Esophagus muscularis mucosa (tissue), 4 donors: ENCODE data around the gene MYZAP. TPM values are rescaled to one million over a fixed set of nuclear protein-coding genes. Genes with fewer than 3 reads are reported as not detected.

Experiments used
- DNase-seq: peaks from one replicate; pipeline ENCODE4 v3.0.0-alpha.2; 2017; ENCODE audit errors: extremely low spot score
- H3K27ac ChIP-seq, 4 donors: fragments of 200-600 bp; sonication (generic); replicated peaks in 1 of 4; 1 replicate in 3 of 4; 2 replicates in 1 of 4; pipeline ENCODE4 v1.5.1; 2016 to 2019; ENCODE audit warnings: mild to moderate bottlenecking in 1 of 4
- H3K27me3 ChIP-seq, 4 donors: fragments of 200-600 bp; sonication (generic); one replicate each; pipeline versions ENCODE4 v1.5.1 to v1.6.0; 2016 to 2019
- H3K36me3 ChIP-seq, 4 donors: fragments of 200-600 bp; sonication (generic); one replicate each; pipeline ENCODE4 v1.5.1; 2016 to 2019
- H3K4me1 ChIP-seq, 4 donors: fragments of 200-600 bp; sonication (generic); one replicate each; pipeline ENCODE4 v1.5.1; 2016 to 2019
- H3K4me3 ChIP-seq, 4 donors: fragments of 200-600 bp; sonication (generic); 1 replicate in 2 of 4; 2 replicates in 2 of 4; pipeline ENCODE4 v1.5.1; 2016 to 2019; ENCODE audit warnings: mild to moderate bottlenecking in 4 of 4, moderate library complexity in 1 of 4
- H3K9me3 ChIP-seq, 4 donors: fragments of 200-600 bp; sonication (generic); 1 replicate in 3 of 4; 2 replicates in 1 of 4; pipeline ENCODE4 v1.5.1; 2016 to 2019
- CTCF ChIP-seq, 3 experiments: fragments of 200-600 bp in 2 of 3; fragments of 450-650 bp in 1 of 3; sonication (generic) in 2 of 3; IDR thresholded peaks; one replicate each; pipeline ENCODE4 v1.5.1; 2017 to 2019; ENCODE audit warnings: antibody characterized with exemption in 3 of 3, mild to moderate bottlenecking in 2 of 3, moderate library complexity in 1 of 3
- EP300 ChIP-seq: sonication (generic); formaldehyde crosslinking; IDR thresholded peaks from one replicate; pipeline ENCODE4 v1.6.1; 2017; ENCODE audit warnings: antibody characterized with exemption
- POLR2A ChIP-seq: fragments of 450-650 bp; IDR thresholded peaks from one replicate; pipeline ENCODE4 v1.6.1; 2017; ENCODE audit warnings: antibody characterized with exemption, moderate library complexity, mild to moderate bottlenecking, low read depth
- POLR2AphosphoS5 ChIP-seq, 2 donors: sonication (generic); formaldehyde crosslinking; IDR thresholded peaks; one replicate each; pipeline ENCODE4 v1.6.1; 2017; ENCODE audit warnings: antibody characterized with exemption in 2 of 2
- WGBS: methylation state at CpG from one replicate; pipeline ENCODE4 v1.1.5; 2018; 5-methylcytosine and 5-hydroxymethylcytosine counted together
- intact Hi-C: fragments of 100-400 bp; cut with DNase I; formaldehyde crosslinking; loops from one replicate; pipeline ENCODE4 v1.15.1; 2023
- total RNA-seq, 4 donors: library from RNA; depleted of rRNA; stranded (reverse); fragments of >200 nt; gene quantifications; one replicate each; pipeline versions ENCODE4 v1.1.0 to v1.2.1, GENCODE V29; 2016

The MYZAP gene
- total RNA-seq, 4 donors from 2014 or later, result 192 to 274 (median 234) TPM

GRCh38 chr15:57703387-57703786 is 111.7 kb downstream of the MYZAP start:
- H3K27ac ChIP-seq, result no peak overlapping the region
- intact Hi-C loops, result no loop called here
- TF ChIP-seq POLR2A (no peak), POLR2AphosphoS5 (IDR thresholded peaks at IDR 0.05) (no peak), CTCF (IDR thresholded peaks at IDR 0.05) (no peak), EP300 (no peak)
- H3K4me1 ChIP-seq, result peaks cover 0 to 18% (median 16%) of the 10 kb centered on the region in 4 donors
- DNase-seq, result no peak
- H3K36me3 ChIP-seq, result no peaks in the 10 kb centered on the region
- H3K4me3 ChIP-seq, result no peak overlapping the region
- H3K27me3 ChIP-seq, result no peaks in the 10 kb centered on the region
- WGBS, result 38% methylated on average over 2 of the region's 2 CpGs
- no peaks in the 10 kb centered on the region for H3K9me3 ChIP-seq

GRCh38 chr15:57704441-57704840 is 112.7 kb downstream of the MYZAP start:
- Histone ChIP-seq H3K4me1 (peaks cover 4 to 28% (median 27%) of the 10 kb centered on the region in 4 donors), H3K27me3 (no peaks in the 10 kb centered on the region), H3K9me3 (no peaks in the 10 kb centered on the region), H3K4me3 (no peak overlapping the region), H3K27ac (no peak overlapping the region), H3K36me3 (peaks cover 0 to 7% (median 3%) of the 10 kb centered on the region in 4 donors)
- intact Hi-C loops, result no loop called here
- WGBS, result 93% methylated on average over 3 of the region's 3 CpGs
- TF ChIP-seq POLR2AphosphoS5 (IDR thresholded peaks at IDR 0.05), result no peak
- TF ChIP-seq EP300, result no peak
- TF ChIP-seq CTCF (IDR thresholded peaks at IDR 0.05), result no peak
- TF ChIP-seq POLR2A, result no peak
- DNase-seq, result no peak

- H3K27me3 ChIP-seq, result no peaks in the 10 kb centered on the region
- H3K27ac ChIP-seq, result peak overlapping the region; percentile 94 to 97 (median 96)
- peaks cover 11 to 42% (median 41%) of the 10 kb centered on the region in 4 donors for H3K4me1 ChIP-seq
- no peaks in the 10 kb centered on the region for H3K9me3 ChIP-seq
- WGBS, result 77% methylated on average over 12 of the region's 12 CpGs
- peak overlapping the region; percentile 73 to 95 (median 89) for H3K4me3 ChIP-seq
- DNase-seq, result no peak
- intact Hi-C loops, result no loop called here
- H3K36me3 ChIP-seq, result peaks cover 9 to 21% (median 16%) of the 10 kb centered on the region in 4 donors
- no peak for TF ChIP-seq POLR2AphosphoS5 (IDR thresholded peaks at IDR 0.05)
- no peak for TF ChIP-seq POLR2A
- no peak for TF ChIP-seq EP300
- TF ChIP-seq CTCF (IDR thresholded peaks at IDR 0.05), result no peak
Observed at GRCh38 chr15:57705746-57706404, 114.2 kb downstream of the MYZAP start.

- Histone ChIP-seq H3K36me3 (peaks cover 17 to 29% (median 23%) of the 10 kb centered on the region in 4 donors), H3K9me3 (no peaks in the 10 kb centered on the region), H3K27me3 (no peaks in the 10 kb centered on the region), H3K4me1 (peaks cover 11 to 47% (median 41%) of the 10 kb centered on the region in 4 donors), H3K27ac (peak within 1 kb of the TSS; percentile 94 to 97 (median 96)), H3K4me3 (peak within 1 kb of the TSS; percentile 73 to 95 (median 89))
- DNase-seq, result peak; percentile 100
- under 1% methylated on average over 49 of the region's 70 CpGs for WGBS
- intact Hi-C loops, result no loop called here
- TF ChIP-seq EP300 (peak; percentile 43), CTCF (IDR thresholded peaks at IDR 0.05) (no peak), POLR2AphosphoS5 (IDR thresholded peaks at IDR 0.05) (peak; percentile 95 to 97), POLR2A (peak; percentile 76)
Observed at GRCh38 chr15:57706405-57707209, 114.9 kb downstream of the MYZAP start, which contains the start of gene POLR2M. Gene POLR2M, plus strand, starts transcription at chr15:57706714. Its CDS starts 129 bp downstream, at chr15:57706843.
